ENCODE data around the gene MYRIP.

MYRIP gene

DNA sequence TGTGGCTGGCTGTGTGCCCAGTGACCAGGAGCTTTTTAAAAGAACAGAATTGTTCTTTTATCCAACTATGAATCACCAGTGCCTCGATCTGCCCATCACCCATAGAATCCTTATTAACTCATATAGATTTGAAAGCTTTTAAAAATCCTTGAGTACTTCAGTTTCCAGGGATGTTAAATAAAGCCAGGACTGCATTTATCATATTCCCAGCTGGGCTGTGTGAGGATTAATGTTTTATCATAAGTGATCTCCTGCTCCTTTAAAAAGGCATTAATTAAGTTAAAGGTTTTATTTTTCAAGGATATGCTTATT lies 234.0 kb downstream of the MYRIP start:
- TF ChIP-seq EZH2phosphoT487 (IDR thresholded peaks at IDR 0.05; ENCODE audit: borderline replicate concordance, low read length): no peak
- TF ChIP-seq, protein P1, sequence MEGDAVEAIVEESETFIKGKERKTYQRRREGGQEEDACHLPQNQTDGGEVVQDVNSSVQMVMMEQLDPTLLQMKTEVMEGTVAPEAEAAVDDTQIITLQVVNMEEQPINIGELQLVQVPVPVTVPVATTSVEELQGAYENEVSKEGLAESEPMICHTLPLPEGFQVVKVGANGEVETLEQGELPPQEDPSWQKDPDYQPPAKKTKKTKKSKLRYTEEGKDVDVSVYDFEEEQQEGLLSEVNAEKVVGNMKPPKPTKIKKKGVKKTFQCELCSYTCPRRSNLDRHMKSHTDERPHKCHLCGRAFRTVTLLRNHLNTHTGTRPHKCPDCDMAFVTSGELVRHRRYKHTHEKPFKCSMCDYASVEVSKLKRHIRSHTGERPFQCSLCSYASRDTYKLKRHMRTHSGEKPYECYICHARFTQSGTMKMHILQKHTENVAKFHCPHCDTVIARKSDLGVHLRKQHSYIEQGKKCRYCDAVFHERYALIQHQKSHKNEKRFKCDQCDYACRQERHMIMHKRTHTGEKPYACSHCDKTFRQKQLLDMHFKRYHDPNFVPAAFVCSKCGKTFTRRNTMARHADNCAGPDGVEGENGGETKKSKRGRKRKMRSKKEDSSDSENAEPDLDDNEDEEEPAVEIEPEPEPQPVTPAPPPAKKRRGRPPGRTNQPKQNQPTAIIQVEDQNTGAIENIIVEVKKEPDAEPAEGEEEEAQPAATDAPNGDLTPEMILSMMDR (IDR thresholded peaks at IDR 0.05; ENCODE audit: low read depth, low read length, poor library complexity, severe bottlenecking): no peak
- H3K79me2 ChIP-seq (ENCODE audit: control insufficient read depth, low read length): no peaks in the 10 kb centered on the region

DNA sequence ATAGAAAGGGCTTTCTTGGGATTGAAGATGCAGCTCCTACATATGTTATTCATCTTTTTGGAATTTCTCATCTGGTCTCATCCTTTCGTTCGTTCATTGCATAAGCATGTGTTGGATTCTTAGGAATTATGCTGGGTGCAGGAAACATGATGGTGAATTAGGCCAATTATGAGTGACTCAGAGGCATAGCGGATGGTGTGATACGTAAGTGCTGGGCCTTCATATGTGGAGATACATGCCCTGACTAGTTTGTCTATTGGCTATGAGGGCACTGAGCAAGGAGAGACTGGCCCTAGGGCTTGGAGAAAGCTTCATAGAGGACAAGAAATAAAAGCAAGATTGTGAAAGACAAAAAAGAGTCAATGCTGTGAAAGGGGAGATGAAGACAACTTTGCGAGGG lies 235.1 kb downstream of the MYRIP start:
- H3K4me2 ChIP-seq (ENCODE audit: low read length): no peak overlapping the region
- no peaks in the 10 kb centered on the region for H3K27me3 ChIP-seq (ENCODE audit: control insufficient read depth, low read length)
- no peaks in the 10 kb centered on the region for H3K4me1 ChIP-seq (ENCODE audit: control insufficient read depth, low read length)
- H3K4me3 ChIP-seq (ENCODE audit: low read length): no peak overlapping the region
- H3K9me3 ChIP-seq (ENCODE audit: control insufficient read depth, insufficient read depth, low read length): no peaks in the 10 kb centered on the region
- H3K79me2 ChIP-seq (ENCODE audit: control insufficient read depth, low read length): no peaks in the 10 kb centered on the region
- no peaks in the 10 kb centered on the region for H3K36me3 ChIP-seq (ENCODE audit: control insufficient read depth, low read length)
- no peaks in the 10 kb centered on the region for H3K9me2 ChIP-seq (replicated peaks; ENCODE audit: control insufficient read depth, low read length)
- TF ChIP-seq, protein P1 (IDR thresholded peaks at IDR 0.05; ENCODE audit: low read depth, low read length, poor library complexity, severe bottlenecking): no peak
- no peak for TF ChIP-seq EZH2phosphoT487 (IDR thresholded peaks at IDR 0.05; ENCODE audit: borderline replicate concordance, low read length)
- H3K27ac ChIP-seq (ENCODE audit: low read depth, low read length): no peak overlapping the region
- no peaks in the 10 kb centered on the region for H3F3A ChIP-seq (ENCODE audit: control insufficient read depth, insufficient read depth)
- H4K20me1 ChIP-seq (ENCODE audit: control insufficient read depth, insufficient read depth, low read depth, low read length): no peaks in the 10 kb centered on the region

More for the DNA sequence above, 234.0 kb downstream of the MYRIP start:
- Histone ChIP-seq H3K4me3 (ENCODE audit: low read length) (no peak overlapping the region), H3K27me3 (ENCODE audit: control insufficient read depth, low read length) (no peaks in the 10 kb centered on the region), H3K4me1 (ENCODE audit: control insufficient read depth, low read length) (no peaks in the 10 kb centered on the region), H4K20me1 (ENCODE audit: control insufficient read depth, insufficient read depth, low read depth, low read length) (no peaks in the 10 kb centered on the region), H3K9me2 (replicated peaks; ENCODE audit: control insufficient read depth, low read length) (no peaks in the 10 kb centered on the region), H3K9me3 (ENCODE audit: control insufficient read depth, insufficient read depth, low read length) (no peaks in the 10 kb centered on the region), H3K4me2 (ENCODE audit: low read length) (no peak overlapping the region), H3K27ac (ENCODE audit: low read depth, low read length) (no peak overlapping the region), H3F3A (ENCODE audit: control insufficient read depth, insufficient read depth) (no peaks in the 10 kb centered on the region), H3K36me3 (ENCODE audit: control insufficient read depth, low read length) (no peaks in the 10 kb centered on the region)

DNA sequence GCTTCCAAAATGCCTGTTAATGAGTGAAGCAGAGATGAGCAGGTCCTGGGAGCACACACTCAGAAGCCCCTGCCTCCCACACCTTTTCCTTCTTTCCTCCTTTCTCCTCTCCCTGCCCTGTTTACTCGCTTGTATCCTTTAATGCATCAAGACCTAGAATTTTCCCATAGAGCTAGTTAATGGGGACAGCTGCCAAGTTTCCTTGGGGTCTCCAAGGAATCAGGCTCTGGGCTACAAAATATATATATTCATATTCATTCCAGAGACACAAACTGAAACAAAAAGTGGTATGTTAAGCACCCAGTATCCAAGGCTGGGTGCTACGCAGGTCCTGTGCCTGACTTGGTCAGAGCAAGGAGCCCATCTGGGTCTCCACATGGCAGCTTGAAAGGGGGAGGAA lies 235.6 kb downstream of the MYRIP start:
- Histone ChIP-seq H3K4me3 (ENCODE audit: low read length) (no peak overlapping the region), H3K4me1 (ENCODE audit: control insufficient read depth, low read length) (no peaks in the 10 kb centered on the region), H3K36me3 (ENCODE audit: control insufficient read depth, low read length) (no peaks in the 10 kb centered on the region), H3K9me2 (replicated peaks; ENCODE audit: control insufficient read depth, low read length) (no peaks in the 10 kb centered on the region), H3K79me2 (ENCODE audit: control insufficient read depth, low read length) (no peaks in the 10 kb centered on the region), H3F3A (ENCODE audit: control insufficient read depth, insufficient read depth) (no peaks in the 10 kb centered on the region), H3K9me3 (ENCODE audit: control insufficient read depth, insufficient read depth, low read length) (no peaks in the 10 kb centered on the region), H3K27me3 (ENCODE audit: control insufficient read depth, low read length) (no peaks in the 10 kb centered on the region), H4K20me1 (ENCODE audit: control insufficient read depth, insufficient read depth, low read depth, low read length) (no peaks in the 10 kb centered on the region), H3K27ac (ENCODE audit: low read depth, low read length) (no peak overlapping the region), H3K4me2 (ENCODE audit: low read length) (no peak overlapping the region)
- TF ChIP-seq, protein P1 (IDR thresholded peaks at IDR 0.05; ENCODE audit: low read depth, low read length, poor library complexity, severe bottlenecking): no peak
- TF ChIP-seq EZH2phosphoT487 (IDR thresholded peaks at IDR 0.05; ENCODE audit: borderline replicate concordance, low read length): no peak

DNA sequence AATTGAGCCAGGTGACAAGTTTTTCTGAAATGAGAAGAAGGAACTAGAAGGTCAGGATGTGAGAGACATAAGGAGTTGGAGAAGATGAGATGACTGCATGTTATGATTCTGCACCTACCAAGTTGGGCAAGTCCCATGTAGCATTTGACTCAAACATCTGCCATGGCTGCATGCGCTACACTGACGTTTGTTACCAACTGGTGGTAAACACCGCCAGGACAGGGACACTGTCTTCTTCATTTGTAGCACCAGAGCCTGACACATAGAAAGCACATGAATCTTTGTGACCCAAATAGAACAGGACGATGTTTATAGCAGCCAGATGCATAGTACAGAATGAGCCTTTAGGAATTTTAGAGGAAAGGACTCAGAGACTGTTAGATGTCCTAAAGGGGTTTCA lies 236.7 kb downstream of the MYRIP start:
- no peaks in the 10 kb centered on the region for H3K27me3 ChIP-seq (ENCODE audit: control insufficient read depth, low read length)
- H3K36me3 ChIP-seq (ENCODE audit: control insufficient read depth, low read length): no peaks in the 10 kb centered on the region
- no peaks in the 10 kb centered on the region for H3F3A ChIP-seq (ENCODE audit: control insufficient read depth, insufficient read depth)
- no peaks in the 10 kb centered on the region for H4K20me1 ChIP-seq (ENCODE audit: control insufficient read depth, insufficient read depth, low read depth, low read length)
- no peaks in the 10 kb centered on the region for H3K9me2 ChIP-seq (replicated peaks; ENCODE audit: control insufficient read depth, low read length)
- no peak for TF ChIP-seq EZH2phosphoT487 (IDR thresholded peaks at IDR 0.05; ENCODE audit: borderline replicate concordance, low read length)
- TF ChIP-seq, protein P1 (IDR thresholded peaks at IDR 0.05; ENCODE audit: low read depth, low read length, poor library complexity, severe bottlenecking): no peak
- no peaks in the 10 kb centered on the region for H3K4me1 ChIP-seq (ENCODE audit: control insufficient read depth, low read length)
- no peak overlapping the region for H3K4me3 ChIP-seq (ENCODE audit: low read length)
- H3K79me2 ChIP-seq (ENCODE audit: control insufficient read depth, low read length): no peaks in the 10 kb centered on the region
- no peaks in the 10 kb centered on the region for H3K9me3 ChIP-seq (ENCODE audit: control insufficient read depth, insufficient read depth, low read length)
- no peak overlapping the region for H3K27ac ChIP-seq (ENCODE audit: low read depth, low read length)
- H3K4me2 ChIP-seq (ENCODE audit: low read length): no peak overlapping the region

Data from DOHH2 (cell line).